NCI-H82 treated with DMSO at 0.1 percent for 48 hours (cell line): ENCODE data around the gene CDT1.

Source experiments
- DNase-seq: peaks from one replicate; lab custom pipeline; 2025; ENCODE audit not compliant: unreplicated experiment; lab: John Stamatoyannopoulos, UW

Gene CDT1

DNA sequence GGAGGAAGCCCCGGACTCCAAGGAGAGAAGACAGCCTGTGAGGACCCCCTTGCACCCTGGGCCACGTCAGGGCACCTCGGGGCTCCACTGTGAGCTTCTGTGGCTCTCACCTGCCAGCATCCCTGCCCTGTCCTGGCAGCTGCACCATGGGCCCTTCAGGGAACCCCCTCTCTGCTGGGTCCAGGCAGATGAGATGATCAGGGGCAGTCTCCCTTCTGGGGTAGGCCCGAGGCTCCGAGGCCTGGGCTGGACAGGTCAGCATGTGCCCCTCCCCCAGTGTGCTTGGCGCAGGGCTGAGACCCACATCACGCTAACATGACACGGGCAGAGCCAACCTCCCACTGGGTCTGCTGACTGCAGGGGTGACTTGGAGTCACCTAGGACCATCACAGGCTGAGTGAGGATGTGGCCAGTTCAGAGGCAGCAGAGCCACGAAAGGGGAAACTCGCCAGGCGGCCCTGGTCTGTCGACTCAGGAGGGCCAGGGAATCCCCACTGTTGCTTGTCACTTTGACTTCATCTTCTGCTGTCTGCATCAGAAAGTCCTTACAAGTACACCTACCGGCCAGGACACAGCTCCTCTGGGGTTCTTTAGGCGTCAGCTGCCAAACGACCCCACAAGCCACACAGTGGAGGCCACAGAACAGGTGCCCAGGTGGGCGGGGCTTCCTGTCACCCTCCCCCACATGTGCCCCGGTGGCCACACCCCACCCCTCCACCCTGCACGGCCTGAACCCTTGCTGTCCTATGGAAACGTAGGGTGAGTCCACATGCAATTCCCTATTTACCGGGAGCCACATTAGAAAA is 50.9 kb downstream of the CDT1 start:
- no peak for DNase-seq

DNA sequence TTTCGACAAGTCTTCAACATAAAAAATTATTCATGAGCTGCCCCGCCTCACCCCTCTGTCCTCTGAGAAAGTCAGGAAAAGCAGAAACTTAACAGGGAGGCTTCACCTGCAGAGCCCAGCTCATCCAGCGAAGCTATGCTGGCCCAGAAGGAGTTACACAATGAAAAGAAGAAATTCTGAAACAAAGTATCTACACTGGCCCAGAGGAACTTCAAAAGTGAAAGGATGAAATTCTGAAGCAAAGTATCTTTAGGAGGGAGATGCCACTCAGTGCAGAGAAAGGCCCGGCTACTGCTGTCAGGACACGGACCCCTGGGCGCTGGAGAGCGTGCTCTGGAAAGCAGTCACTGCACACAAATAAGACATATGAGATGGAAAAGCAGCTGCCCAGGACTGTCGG is 51.6 kb downstream of the CDT1 start:
- DNase-seq = no peak

DNA sequence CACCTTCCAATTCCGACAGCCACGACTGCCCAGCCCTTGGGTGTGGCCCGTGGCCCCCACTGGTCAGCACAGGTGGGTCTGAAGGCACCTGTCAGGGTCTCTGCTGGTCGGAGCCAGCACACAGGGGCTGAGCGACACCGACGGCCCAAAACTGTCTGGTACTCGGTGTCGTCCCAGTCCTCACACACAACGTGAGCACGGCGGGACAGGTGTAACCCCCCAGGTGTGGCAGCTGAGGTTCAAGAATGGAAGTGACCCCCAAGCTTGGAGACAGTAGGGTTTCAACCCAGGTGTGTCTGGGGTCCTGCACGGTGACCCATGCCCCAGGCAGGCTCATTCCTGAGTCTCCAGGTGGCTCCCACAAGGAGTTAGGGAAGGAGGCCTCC is 52.1 kb downstream of the CDT1 start:
- DNase-seq = no peak

DNA sequence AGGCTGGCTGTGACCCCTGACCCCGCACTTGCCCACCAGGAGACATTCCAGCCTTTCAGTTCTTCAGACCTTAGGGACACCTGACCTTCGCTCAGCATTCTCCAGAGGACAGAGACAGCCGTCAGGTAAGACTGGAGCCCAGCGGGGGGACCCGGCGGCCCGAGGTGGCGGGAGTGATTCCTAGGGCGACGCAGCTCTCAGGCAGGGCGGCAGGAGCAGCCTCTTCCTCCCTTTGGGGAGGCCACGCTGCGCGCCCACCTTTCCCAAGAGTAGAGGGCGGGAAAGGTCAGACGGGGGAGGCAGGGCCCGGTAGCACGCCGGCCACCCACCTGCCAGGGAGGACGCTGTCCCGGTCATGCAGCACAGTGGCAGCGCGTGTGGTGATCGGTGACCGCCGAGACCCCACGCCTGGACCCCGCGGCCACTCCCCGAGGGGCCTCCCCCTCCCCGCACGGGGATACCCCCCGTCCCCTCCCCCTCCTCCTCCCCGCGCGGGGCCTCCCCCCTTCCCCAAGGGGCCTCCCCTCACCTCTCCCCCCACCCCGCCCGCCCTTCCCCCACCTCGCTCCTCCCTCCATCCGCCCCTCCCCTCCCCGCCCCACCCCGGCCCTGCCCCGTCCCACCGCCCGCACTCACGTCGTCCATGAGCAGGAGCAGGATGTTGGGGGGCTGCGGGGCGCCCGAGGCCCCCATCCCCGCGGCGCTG is 52.7 kb downstream of the CDT1 start:
- no peak for DNase-seq

DNA sequence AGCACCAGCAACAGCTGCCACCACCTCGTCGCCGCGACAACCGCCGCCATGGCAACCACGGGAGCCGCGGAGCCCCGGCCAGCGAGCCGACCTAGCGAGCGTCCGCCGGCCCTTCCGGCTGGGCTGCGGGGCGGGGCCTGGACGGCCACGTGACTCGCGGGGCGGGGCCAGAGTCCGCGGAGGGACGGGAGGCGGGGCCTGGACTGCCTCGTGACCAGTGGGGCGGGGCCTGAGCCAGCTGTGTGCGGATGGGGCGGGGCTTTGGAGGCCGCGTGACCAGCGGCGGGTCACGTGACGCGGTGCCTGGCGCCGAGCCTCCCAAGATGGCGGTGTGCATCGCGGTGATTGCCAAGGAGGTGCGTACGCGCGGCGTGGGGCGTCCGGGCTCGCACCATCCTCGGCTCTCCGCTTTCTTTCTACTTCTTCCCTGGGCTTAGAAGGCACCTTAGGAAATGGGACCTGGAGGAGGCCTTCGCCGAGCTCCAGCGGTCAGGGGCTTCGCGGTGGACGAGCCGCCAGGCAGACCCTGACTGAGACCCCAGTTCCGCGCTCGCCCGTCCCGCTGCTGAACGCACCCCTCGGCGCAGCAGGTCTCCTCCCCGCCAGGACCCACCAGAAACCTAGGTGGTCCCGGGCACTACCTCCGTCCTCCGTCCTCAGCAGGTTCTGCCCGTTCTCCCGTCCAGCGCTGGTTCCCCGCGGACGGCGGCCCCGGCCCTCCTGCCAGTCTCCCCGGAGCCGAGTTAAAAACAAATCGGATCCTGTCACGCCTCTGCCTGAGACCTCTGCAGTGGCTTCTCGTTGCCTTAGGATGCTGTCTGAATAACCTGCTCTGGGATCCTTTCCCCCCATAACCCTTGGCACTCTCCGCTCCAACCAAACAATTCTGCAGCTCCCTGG is 53.5 kb downstream of the CDT1 start, which contains the start of the genes GALNS and TRAPPC2L:
GALNS (minus strand) TSS at position 120 of the 900 bp plus-strand sequence; CDS start at position 50, 70 bp downstream.
TRAPPC2L (plus strand) TSS at position 300 of the 900 bp plus-strand sequence; CDS start at position 324, 24 bp downstream.
- DNase-seq = peak; percentile 67

DNA sequence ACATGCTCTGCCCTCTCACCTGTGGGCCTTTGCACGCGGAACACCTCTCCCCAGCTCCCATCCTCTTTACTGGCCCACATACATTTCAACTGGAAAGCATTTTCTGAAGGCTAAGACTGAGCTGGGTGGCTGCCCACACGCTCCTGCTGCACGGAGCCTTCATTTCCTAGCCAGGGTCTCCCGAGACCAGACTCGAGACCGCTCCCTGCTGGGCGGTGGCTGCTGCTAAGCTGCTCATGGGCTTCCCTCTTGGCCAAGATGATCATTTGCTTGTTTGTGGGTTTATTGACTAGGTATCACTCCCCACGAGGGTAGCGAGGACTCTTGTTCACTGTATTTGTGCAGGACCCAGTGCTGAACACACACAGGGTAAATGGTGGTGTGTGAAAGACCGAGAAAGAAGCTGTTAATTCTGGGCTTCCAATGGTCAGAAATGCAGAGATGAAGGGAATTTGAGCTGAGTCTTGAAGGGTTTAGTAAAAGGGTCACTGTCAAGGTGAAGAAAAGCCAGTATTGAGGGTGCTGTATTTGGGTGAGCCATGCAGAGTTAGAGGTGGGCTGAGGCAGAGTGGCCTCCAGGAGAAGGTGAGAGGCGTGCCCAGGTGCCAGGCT is 54.2 kb downstream of the CDT1 start:
- peak; percentile 35 for DNase-seq
